G401.6 (cell line): ENCODE results near the gene EPHX1.
A peak's percentile ranks its signal among the peaks of the same experiment; 100 is the strongest.
"Not testable (repeated sequence)": the region's sequence is repeated elsewhere in the genome, so short reads cannot be mapped to it uniquely, and the experiment has no call there.

Source experiments
- FAIRE-seq: peaks from 2 replicates; lab custom pipeline; 2012; peaks lifted over from hg19 to GRCh38; lab: Jason Lieb, UNC

Gene EPHX1

DNA sequence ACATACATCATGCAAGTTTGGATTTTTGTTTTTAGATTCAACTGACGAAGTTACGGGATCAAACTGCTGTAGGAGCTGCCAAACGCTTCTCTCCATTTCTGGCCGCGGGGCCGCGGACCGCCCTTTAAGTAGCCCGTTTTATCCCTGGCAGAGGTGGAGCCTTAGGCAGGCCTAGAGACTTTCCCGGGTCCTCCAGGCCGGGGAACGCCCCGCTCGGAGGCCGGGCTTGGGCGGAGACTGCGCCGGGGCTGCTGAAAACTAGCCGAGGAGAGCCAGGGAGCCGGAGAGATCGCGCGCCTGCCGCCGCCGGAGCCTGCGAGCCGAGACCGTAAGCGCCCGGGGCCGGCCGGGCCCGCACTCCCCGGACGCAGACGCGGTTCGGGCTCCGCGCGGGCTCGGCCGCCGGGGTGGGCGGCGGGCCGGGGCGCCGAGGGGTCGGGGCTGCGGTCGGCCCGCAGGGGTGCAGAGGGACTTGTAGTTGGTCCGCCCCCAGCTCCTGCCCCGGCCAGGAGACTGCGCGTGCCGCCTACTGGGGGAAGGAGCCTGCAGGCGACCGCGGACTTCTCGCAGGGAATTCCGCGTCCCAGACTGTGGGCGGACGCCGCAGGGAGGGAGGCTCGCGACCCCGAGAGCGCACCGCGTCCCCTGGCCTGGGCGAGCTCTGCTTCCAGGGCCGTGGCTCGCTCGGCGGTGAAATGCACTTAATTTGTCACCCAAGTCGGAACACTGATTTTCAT, at the start of gene EPHX1:
Gene EPHX1, plus strand, starts transcription at position 283 of the 737 bp plus-strand sequence. CDS start 18,606 bp downstream, outside the sequence.
- peak; percentile 88 for FAIRE-seq

- FAIRE-seq: no peak
Observed at GRCh38 chr1:225760531-225760930, 49.4 kb upstream of the EPHX1 start.

GRCh38 chr1:225761395-225761794, 48.5 kb upstream of the EPHX1 start:
- not testable (repeated sequence) for FAIRE-seq

DNA sequence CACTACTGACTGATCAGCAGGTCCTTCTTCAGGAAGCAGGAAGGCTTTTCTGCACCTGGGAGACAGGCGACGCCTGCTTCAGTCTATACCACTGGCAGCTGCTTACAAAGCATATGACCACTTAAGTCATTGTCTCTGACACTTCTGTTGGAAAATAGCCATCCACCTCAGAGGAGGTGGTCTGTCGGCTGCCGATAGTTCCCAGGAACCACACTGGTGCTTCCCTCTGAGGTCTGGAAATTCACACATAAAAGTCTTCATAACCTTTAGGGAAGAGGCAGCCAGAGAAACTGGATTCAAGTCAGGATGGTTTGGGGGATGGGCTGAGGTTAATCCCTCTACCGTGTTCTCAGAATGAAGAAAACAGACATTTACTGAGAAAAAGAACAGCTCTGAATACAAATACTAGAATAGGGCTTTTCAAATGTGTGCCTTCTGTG, 47.9 kb upstream of the EPHX1 start:
- no peak for FAIRE-seq

GRCh38 chr1:225762444-225762843, 47.5 kb upstream of the EPHX1 start:
- no peak for FAIRE-seq

DNA sequence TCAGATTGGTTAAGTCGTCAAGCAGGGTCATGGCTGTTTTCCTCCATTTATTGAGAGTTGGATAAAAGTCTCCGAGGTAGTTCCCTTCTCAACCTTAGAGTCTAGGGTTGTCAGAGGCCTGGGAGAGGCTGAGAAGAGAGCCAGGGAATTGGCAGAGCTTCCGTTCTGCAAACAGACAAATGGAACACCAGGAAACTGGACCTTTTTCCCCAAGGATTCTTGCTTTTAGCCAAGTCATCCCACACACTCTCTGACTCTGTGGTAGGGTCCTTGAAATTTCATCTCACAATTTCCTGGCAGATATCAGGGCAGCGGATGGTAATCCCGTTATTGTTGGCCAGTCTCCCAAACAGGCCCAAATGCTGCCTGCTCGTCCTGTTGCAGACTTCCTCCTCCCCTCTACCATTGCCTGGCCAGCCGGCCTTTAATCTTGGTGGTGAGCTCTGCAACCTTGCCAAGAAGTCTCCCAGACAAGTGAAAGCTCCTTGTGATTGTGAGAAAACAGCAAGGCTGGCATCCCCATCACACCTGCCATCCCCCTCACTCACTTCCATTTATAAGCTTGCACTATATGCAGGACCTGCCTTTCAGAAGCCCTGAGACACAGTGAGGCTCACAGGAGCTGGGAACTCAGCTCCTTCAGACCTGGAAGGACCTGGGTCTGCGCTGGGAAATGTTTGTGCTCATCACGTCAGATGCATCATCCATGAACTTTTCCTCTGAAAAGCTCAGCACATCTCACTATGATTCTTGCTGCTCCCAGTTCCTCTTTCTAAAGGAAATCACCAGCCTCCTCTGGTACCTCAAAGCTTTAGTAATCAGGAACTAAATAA, 46.0 kb upstream of the EPHX1 start:
- FAIRE-seq: no peak

DNA sequence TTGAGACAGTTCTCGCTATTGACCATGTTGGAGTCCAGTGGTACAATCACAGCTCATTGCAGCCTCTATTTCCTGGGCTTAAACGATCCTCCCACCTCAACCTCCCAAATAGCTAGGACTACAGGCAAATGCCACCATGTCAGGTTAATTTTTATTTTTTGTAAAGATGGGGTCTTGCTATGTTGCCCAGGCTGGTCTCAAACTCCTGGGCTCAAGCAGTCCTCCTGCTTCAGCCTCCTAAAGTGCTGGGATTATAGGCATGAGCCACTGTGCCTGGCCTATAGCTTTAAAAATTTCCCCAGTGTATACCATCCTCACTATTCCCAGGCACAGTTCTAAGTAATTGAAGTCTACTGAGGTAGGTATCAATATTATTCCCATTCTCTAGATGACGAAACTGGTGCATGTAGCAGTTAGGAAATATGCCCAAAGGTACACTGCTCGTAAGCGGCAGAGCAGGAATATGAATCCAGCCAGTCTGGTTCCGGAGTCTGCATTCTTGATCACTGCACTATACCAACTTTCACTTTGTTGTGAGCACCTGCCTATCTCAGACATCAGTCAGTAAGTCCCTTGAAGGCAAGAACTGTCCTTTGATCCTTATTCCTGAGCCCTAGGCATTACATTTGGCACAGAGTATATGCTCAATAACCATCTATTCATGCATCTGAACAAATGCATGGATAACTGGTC, 43.8 kb upstream of the EPHX1 start:
- no peak for FAIRE-seq

DNA sequence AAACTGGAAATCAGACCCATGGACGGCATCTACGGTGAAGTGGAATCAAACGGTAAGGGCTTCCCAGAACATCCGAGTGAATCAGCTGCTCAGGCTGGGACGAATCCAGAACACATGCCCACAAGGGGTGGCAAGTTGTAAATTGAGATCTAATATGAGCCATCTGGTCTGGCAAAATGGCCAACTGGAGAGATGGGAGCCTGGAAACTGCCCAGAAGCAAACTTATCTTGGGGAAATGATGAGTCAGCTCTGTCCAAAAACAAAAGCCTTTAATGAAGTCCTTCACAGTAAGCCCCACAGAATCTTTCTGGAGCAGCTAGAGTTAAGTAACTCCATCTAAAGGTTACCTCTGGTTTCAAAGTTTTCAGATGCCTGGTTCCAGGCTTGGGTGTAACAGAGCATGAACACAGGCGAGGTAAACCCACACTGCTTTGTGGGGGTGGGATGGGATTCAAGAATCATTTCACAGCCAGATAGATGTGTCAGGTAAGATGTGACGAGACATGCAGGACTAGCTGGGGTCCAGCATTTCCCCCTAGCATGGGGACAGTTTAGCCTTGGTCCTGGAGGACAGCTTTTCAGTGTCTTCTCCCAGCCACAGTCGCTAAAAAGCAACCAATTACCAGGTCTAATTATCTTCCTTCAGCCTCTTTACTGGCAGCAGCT, 42.8 kb upstream of the EPHX1 start:
- FAIRE-seq: no peak

GRCh38 chr1:225767634-225768540, 42.0 kb upstream of the EPHX1 start:
- no peak for FAIRE-seq

GRCh38 chr1:225768662-225769426, 41.1 kb upstream of the EPHX1 start:
- FAIRE-seq: no peak

DNA sequence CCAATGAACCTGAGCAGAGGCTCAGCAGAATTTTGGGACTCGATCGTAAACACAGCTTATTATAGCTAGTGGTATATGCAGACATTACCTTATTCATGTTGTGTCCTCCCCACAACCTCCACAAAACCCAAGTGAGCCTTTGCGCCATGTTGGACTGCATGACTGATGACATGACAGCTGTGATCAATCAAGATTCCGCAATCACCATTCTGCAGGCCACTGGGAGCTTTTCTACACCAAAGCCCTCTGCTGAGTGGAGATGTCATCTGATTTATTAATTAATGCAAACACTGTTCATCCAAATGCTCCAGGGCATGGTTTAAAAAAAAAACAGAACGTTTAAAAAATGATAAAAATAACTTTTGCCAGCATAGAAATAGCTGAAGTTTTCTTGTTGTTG, 40.2 kb upstream of the EPHX1 start:
- FAIRE-seq: no peak

DNA sequence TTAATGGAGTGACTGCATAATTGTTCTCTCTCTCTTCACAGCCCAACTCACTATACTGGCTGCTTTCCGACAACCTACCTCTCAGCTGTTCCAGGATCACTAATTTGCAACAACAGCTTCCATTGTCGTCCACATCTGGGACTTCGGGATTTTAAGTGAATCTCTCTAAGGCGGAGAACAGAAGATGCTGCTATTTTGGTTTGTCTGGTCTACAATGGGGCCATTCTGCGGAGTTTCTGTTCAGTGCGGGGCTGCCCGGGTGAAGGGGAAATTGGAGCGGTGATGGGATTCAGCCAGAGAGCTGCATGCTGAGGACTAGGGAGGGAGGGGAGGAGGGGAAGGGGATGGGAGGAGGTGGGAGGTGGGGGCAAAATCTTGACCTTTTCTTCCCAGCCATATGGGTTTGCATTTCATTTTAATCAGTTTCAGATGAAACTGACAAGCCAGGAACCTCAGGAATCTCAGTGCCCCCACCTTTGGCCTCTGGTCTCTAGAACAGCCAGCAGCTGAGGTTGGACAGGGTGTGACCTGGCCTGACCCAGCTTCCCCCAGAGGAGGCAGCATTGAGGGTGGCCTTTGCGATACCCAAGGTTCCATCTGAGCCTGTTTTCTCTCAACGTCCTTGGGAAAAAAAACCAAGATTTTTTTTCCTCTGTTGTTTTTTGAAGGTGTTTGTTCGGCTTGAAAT, 39.2 kb upstream of the EPHX1 start:
- no peak for FAIRE-seq

- no peak for FAIRE-seq
Observed at GRCh38 chr1:225771661-225772322, 38.1 kb upstream of the EPHX1 start.

GRCh38 chr1:225772323-225772768, 37.6 kb upstream of the EPHX1 start:
- peak; percentile 91 for FAIRE-seq

DNA sequence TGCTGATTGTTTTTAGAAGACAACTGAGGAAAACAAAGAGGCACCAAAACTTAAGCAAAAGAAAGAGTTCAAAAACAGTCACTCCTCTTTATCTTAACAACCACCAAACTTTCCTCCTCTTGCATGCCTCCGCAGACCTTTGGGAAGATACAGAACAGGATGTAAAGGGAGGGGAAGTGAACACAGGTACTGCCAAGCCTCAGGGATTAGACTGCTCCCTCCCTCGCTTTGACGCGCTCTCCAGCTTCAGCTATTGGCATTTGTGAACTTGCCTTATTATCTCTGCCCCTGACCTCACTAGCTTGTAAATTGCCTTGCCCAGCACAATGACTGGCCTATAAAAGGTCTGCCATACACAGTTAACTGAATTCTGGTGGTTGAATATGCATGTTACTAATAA, 37.1 kb upstream of the EPHX1 start:
- FAIRE-seq: no peak

DNA sequence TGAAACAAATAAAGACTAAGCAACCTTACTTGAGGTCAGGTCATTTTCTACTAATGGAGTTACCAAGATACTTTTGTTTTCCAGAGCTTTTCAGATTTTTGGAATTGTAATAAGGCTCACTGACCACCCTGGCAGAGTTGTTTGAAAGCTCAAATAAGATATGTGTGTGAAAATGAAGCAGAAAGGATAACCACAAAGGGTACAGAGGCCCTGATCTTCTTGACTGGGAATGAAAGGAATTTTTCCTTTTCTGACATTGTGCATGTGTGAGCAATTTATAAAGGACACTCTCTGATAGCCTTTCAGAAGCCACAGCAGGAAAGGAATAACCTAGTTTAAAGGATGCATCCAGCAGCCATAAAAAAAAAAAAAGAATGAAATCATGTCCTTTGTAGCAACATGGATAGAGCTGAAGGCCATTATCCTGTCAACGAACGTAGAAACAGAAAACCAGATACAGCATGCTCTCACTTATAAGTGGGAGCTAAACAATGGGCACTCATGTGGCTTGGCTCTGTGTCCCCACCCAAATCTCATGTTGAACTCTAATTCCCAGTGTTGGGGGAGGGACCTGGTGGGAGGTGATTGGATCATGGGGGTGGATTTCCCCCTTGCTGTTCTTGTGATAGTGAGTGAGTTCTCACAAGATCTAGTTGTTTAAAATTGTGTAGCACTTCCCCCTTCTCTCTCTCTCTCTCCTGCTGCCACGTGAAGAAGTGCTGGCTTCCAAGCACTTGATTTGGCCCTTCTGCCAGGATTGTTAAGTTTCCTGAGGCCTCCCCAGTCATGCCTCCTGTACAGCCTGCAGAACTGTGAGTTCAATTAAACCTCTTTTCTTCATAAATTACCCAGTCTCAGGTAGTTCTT, 35.4 kb upstream of the EPHX1 start:
- FAIRE-seq: no peak

DNA sequence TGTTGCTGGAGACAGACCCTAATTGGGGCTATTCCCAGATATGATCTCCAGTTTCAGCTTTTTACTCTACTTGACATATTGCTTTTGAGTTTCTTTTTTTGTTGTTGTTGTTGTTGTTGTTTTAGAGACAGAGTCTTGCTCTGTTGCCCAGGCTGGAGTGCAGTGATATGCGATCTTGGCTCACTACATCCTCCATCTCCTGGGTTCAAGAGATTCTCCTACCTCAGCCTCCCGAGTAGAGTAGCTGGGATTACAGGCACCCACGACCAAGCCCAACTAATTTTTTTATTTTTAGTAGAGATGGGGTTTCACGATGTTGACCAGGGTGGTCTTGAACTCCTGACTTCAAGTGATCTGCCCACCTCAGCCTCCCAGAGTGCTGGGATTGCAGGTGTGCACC, 33.6 kb upstream of the EPHX1 start:
- no peak for FAIRE-seq

DNA sequence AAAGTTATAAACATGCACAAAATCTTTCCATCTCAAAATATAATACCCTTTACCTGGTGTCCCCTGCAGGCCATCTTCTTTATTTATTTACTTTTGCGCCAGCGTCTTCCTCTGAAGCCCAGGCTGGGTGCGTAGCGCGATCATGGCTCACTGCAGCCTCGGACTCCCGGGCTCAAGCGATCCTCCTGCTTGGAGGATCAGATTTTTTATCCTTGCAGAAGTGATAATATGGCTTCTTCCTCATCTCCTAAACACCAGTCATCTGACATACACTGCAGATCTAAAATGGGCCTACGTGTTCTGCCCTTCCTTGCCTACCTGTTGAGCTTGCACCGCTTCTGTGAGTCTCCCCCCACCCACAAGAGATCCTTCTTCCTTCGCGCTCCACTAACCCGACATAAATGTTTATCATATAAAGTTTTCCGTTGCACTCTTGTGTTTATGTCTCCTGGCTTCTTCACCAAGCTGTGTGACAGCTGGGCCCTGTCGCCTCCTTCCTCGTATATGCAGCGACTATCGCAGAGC, 32.8 kb upstream of the EPHX1 start:
- no peak for FAIRE-seq
